BLaER1 (cell line): Measurements from ENCODE around the gene SH3PXD2A.
A peak's percentile ranks its signal among the peaks of the same experiment; 100 is the strongest.
"Not testable (repeated sequence)": the region's sequence is repeated elsewhere in the genome, so short reads cannot be mapped to it uniquely, and the experiment has no call there.

Experiments used
- H3K27ac ChIP-seq: shearing (Covaris generic); formaldehyde crosslinking; 2 replicates; pipeline ENCODE4 v1.8.1; 2022
- H3K27me3 ChIP-seq: shearing (Covaris generic); formaldehyde crosslinking; 2 replicates; pipeline ENCODE4 v1.8.1; 2022
- H3K36me3 ChIP-seq: shearing (Covaris generic); formaldehyde crosslinking; 2 replicates; pipeline ENCODE4 v1.8.1; 2022
- H3K4me1 ChIP-seq: shearing (Covaris generic); formaldehyde crosslinking; 2 replicates; pipeline ENCODE4 v1.8.1; 2022
- H3K4me2 ChIP-seq: shearing (Covaris generic); formaldehyde crosslinking; 2 replicates; pipeline ENCODE4 v1.8.1; 2022
- H3K4me3 ChIP-seq: shearing (Covaris generic); formaldehyde crosslinking; 2 replicates; pipeline ENCODE4 v1.8.1; 2022
- H3K9ac ChIP-seq: shearing (Covaris generic); formaldehyde crosslinking; 2 replicates; pipeline ENCODE4 v1.8.1; 2022
- H3K9me3 ChIP-seq: shearing (Covaris generic); formaldehyde crosslinking; 2 replicates; pipeline ENCODE4 v1.8.1; 2022
- H4K20me1 ChIP-seq: shearing (Covaris generic); formaldehyde crosslinking; 2 replicates; pipeline ENCODE4 v1.8.1; 2022
- Cebpa-rat ChIP-seq: shearing (Covaris generic); IDR thresholded peaks from 2 replicates; pipeline ENCODE4 v1.8.1; 2022

SH3PXD2A gene

GRCh38 chr10:103614306-103615158, 240.8 kb downstream of the SH3PXD2A start:
- Histone ChIP-seq H3K4me1 (peaks cover 29% of the 10 kb centered on the region), H3K27ac (no peak overlapping the region), H3K4me3 (no peak overlapping the region), H4K20me1 (peaks cover 44% of the 10 kb centered on the region), H3K4me2 (no peak overlapping the region), H3K36me3 (peaks cover 99% of the 10 kb centered on the region), H3K27me3 (no peaks in the 10 kb centered on the region), H3K9ac (no peak overlapping the region), H3K9me3 (no peaks in the 10 kb centered on the region; the same call in 1 of the 2 replicates)
- no peak for TF ChIP-seq Cebpa-rat

- Histone ChIP-seq H3K4me3 (no peak overlapping the region), H3K4me1 (peaks cover 19% of the 10 kb centered on the region), H3K27me3 (no peaks in the 10 kb centered on the region), H3K36me3 (peaks cover 99% of the 10 kb centered on the region), H3K27ac (no peak overlapping the region), H3K9me3 (peaks cover 3% of the 10 kb centered on the region; the same call in 1 of the 2 replicates), H3K4me2 (no peak overlapping the region), H4K20me1 (peaks cover 35% of the 10 kb centered on the region), H3K9ac (no peak overlapping the region)
- TF ChIP-seq Cebpa-rat, result no peak
Observed at GRCh38 chr10:103613616-103614015, 241.8 kb downstream of the SH3PXD2A start.

- Histone ChIP-seq H3K4me2 (no peak overlapping the region), H3K4me1 (peaks cover 10% of the 10 kb centered on the region; the same call in 1 of the 2 replicates), H3K9ac (no peak overlapping the region), H3K4me3 (no peak overlapping the region), H3K27me3 (no peaks in the 10 kb centered on the region), H3K36me3 (peaks cover 98% of the 10 kb centered on the region), H3K9me3 (peaks cover 9% of the 10 kb centered on the region; the same call in 1 of the 2 replicates), H4K20me1 (peaks cover 32% of the 10 kb centered on the region), H3K27ac (no peak overlapping the region)
- TF ChIP-seq Cebpa-rat, result no peak
Observed at GRCh38 chr10:103612462-103613365, 242.7 kb downstream of the SH3PXD2A start.

GRCh38 chr10:103610921-103611511, 244.4 kb downstream of the SH3PXD2A start:
- H3K4me1 ChIP-seq, result no peaks in the 10 kb centered on the region
- H3K27me3 ChIP-seq, result no peaks in the 10 kb centered on the region
- no peak overlapping the region for H3K4me3 ChIP-seq
- H3K36me3 ChIP-seq, result peaks cover 89% of the 10 kb centered on the region
- no peak overlapping the region for H3K9ac ChIP-seq
- TF ChIP-seq Cebpa-rat, result no peak
- no peak overlapping the region for H3K4me2 ChIP-seq
- H3K27ac ChIP-seq, result no peak overlapping the region
- peaks cover 16% of the 10 kb centered on the region for H4K20me1 ChIP-seq
- H3K9me3 ChIP-seq, result peaks cover 15% of the 10 kb centered on the region

GRCh38 chr10:103610083-103610472, 245.3 kb downstream of the SH3PXD2A start:
- Histone ChIP-seq H4K20me1 (peaks cover 16% of the 10 kb centered on the region), H3K4me2 (peak overlapping the region; percentile 14; the same call in 1 of the 2 replicates), H3K4me1 (no peaks in the 10 kb centered on the region), H3K9me3 (peaks cover 15% of the 10 kb centered on the region), H3K27me3 (no peaks in the 10 kb centered on the region), H3K36me3 (peaks cover 90% of the 10 kb centered on the region), H3K4me3 (no peak overlapping the region), H3K9ac (no peak overlapping the region), H3K27ac (no peak overlapping the region)
- no peak for TF ChIP-seq Cebpa-rat

GRCh38 chr10:103609231-103610082, 245.9 kb downstream of the SH3PXD2A start:
- peaks cover 90% of the 10 kb centered on the region for H3K36me3 ChIP-seq
- peaks cover 15% of the 10 kb centered on the region for H3K9me3 ChIP-seq
- peaks cover 16% of the 10 kb centered on the region for H4K20me1 ChIP-seq
- no peak overlapping the region for H3K9ac ChIP-seq
- H3K4me1 ChIP-seq, result no peaks in the 10 kb centered on the region
- H3K4me3 ChIP-seq, result no peak overlapping the region
- peak overlapping the region; percentile 14; the same call in 1 of the 2 replicates for H3K4me2 ChIP-seq
- no peak for TF ChIP-seq Cebpa-rat
- H3K27me3 ChIP-seq, result no peaks in the 10 kb centered on the region
- no peak overlapping the region for H3K27ac ChIP-seq

GRCh38 chr10:103608056-103608455, 247.3 kb downstream of the SH3PXD2A start:
- H3K4me3 ChIP-seq, H3K27ac ChIP-seq, H3K4me1 ChIP-seq, H3K4me2 ChIP-seq, H3K27me3 ChIP-seq, H3K9ac ChIP-seq: not testable (repeated sequence)
- H3K9me3 ChIP-seq, result peaks cover 15% of the 10 kb centered on the region
- H4K20me1 ChIP-seq, result peaks cover 16% of the 10 kb centered on the region
- peaks cover 90% of the 10 kb centered on the region for H3K36me3 ChIP-seq

GRCh38 chr10:103607051-103607450, 248.3 kb downstream of the SH3PXD2A start:
- H4K20me1 ChIP-seq, result peaks cover 21% of the 10 kb centered on the region
- not testable (repeated sequence) for H3K4me2 ChIP-seq, H3K4me3 ChIP-seq, H3K4me1 ChIP-seq, H3K27ac ChIP-seq, H3K9ac ChIP-seq, H3K27me3 ChIP-seq
- peaks cover 90% of the 10 kb centered on the region for H3K36me3 ChIP-seq
- H3K9me3 ChIP-seq, result peaks cover 15% of the 10 kb centered on the region

GRCh38 chr10:103606097-103606438, 249.3 kb downstream of the SH3PXD2A start:
- not testable (repeated sequence) for H3K27ac ChIP-seq, H3K4me3 ChIP-seq, H3K27me3 ChIP-seq, H3K9ac ChIP-seq, H3K4me1 ChIP-seq, H3K4me2 ChIP-seq
- H4K20me1 ChIP-seq, result peaks cover 29% of the 10 kb centered on the region
- H3K9me3 ChIP-seq, result peaks cover 15% of the 10 kb centered on the region
- peaks cover 90% of the 10 kb centered on the region for H3K36me3 ChIP-seq
